Lung (tissue), 12 donors: Measurements from ENCODE around the gene ENDOV. TPM values are rescaled to one million over a fixed set of nuclear protein-coding genes. Genes with fewer than 3 reads are reported as not detected.

Experiments used
- ATAC-seq: fragments of 200-7000 bp; cut with Tn5 transposase; one replicate; pipeline ENCODE4 v1.9.1; 2020; ENCODE audit warnings: moderate number of reproducible peaks; ENCODE audit not compliant: insufficient read depth, low FRiP score
- DNase-seq, 3 donors: peaks; one replicate each; pipeline ENCODE4 v3.0.0-alpha.2; 2013 to 2017
- H3K27ac ChIP-seq, 2 donors: one replicate each; pipeline ENCODE4 v1.5.1; 2013; ENCODE audit warnings: mild to moderate bottlenecking in 2 of 2, moderate library complexity in 2 of 2, control low read depth in 1 of 2, inconsistent platforms in 1 of 2, low read depth in 1 of 2, low read length in 1 of 2
- H3K27me3 ChIP-seq, 3 donors: one replicate each; pipeline ENCODE4 v1.5.1; 2013; ENCODE audit warnings: low read length in 2 of 3; ENCODE audit not compliant: control insufficient read depth in 3 of 3, insufficient read depth in 3 of 3
- H3K36me3 ChIP-seq, 4 donors: one replicate each; pipeline ENCODE4 v1.5.1; 2013; ENCODE audit warnings: low read length in 4 of 4, mild to moderate bottlenecking in 1 of 4, moderate library complexity in 1 of 4; ENCODE audit not compliant: control insufficient read depth in 4 of 4, insufficient read depth in 4 of 4
- H3K4me1 ChIP-seq, 5 donors: one replicate each; pipeline ENCODE4 v1.5.1; 2013; ENCODE audit warnings: low read length in 5 of 5, mild to moderate bottlenecking in 2 of 5, moderate library complexity in 1 of 5; ENCODE audit not compliant: control insufficient read depth in 5 of 5, insufficient read depth in 5 of 5
- H3K4me3 ChIP-seq: one replicate; pipeline ENCODE4 v1.5.1; 2013; ENCODE audit warnings: mild to moderate bottlenecking, control low read depth, moderate library complexity
- H3K9ac ChIP-seq, 2 donors: one replicate each; pipeline ENCODE4 v1.5.1; 2013; ENCODE audit warnings: low read length in 2 of 2, control low read depth in 1 of 2; ENCODE audit not compliant: insufficient read depth in 1 of 2
- H3K9me3 ChIP-seq, 4 donors: one replicate each; pipeline ENCODE4 v1.5.1; 2013; ENCODE audit warnings: low read length in 3 of 4, mild to moderate bottlenecking in 1 of 4, moderate library complexity in 1 of 4; ENCODE audit not compliant: control insufficient read depth in 4 of 4, insufficient read depth in 3 of 4
- WGBS, 2 donors: extraction: QIAGEN DNeasy Blood & Tissue Kit; methylation state at CpG; one replicate each; pipeline ENCODE4 v1.1.7; 2013; 5-methylcytosine and 5-hydroxymethylcytosine counted together
- polyA plus RNA-seq, 2 donors: library from polyadenylated mRNA; stranded (reverse); fragments of 200-250 nt; gene quantifications; one replicate each; pipeline ENCODE4 v1.2.1, GENCODE V29; 2013
- total RNA-seq, 2 donors: library from RNA; depleted of rRNA in 1 of 2; stranded (reverse); fragments of >200 nt in 1 of 2; gene quantifications; one replicate each; pipeline ENCODE4 v1.2.1, GENCODE V29; 2014 to 2021
- TF ChIP-seq, protein P1 (sequence below): IDR thresholded peaks from 2 replicates; pipeline ENCODE4 v1.5.1; 2012; ENCODE audit warnings: mild to moderate bottlenecking; ENCODE audit errors: control extremely low read depth, extremely low read depth
- donor health status: control.
- donor health status: control.
- donor health status: Bipolar disorder and iron deficiency.
- donor health status: healthy.
- donor health status: DM: yes; HTN: yes; CAD: no.

The ENDOV gene
- total and polyA plus RNA-seq, 4 donors = 11.8 to 28.8 (median 22.4) TPM

DNA sequence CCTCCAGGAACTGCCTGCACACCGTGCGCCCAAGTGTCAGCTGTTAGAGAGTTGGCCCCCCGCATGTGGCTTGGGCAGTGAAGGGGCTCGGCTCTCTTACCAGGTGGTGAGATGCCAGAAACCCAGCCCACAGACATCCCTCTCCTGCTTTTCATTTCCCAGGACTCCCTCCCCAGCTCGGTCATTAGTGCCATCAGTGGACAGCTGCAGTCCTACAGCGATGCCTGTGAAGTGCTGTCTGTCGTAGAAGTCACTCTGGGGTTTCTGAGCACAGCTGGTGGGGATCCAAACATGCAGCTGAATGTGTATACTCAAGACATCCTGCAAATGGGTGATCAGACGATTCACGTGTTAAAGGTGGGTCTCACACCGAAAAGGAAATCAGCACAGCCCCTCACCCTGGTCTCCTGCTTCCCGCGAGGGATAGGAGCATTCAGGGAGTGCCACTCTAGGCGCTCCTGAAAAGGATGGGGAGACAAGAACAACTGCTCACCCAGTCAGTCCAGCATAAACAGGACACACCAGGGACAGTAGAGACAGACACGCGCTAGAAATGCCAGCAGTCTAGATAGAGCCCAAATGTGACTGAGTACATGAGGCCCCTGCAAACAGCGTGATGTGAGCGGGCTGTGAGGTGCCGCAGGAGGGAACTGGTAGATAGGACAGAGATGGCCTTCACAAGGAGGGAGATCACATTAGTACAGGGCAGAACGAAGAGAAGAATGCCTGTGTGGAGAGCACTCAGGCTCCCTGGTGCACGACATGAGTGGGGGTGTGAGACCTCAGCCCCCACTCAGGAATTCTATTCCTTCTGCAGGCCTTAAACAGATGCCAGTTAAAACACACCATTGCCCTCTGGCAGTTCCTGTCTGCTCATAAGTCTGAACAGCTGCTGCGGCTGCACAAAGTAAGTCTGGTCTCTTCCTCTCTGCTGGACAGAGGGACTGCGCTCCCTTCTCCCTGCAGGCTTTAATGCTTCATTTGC, 25.7 kb upstream of the ENDOV start:
- H3K27me3 ChIP-seq = no peaks in the 10 kb centered on the region
- peak in 1 of 3 donors; percentile 11 for DNase-seq
- no peak overlapping the region for H3K9ac ChIP-seq
- peaks cover 16 to 65% (median 29%) of the 10 kb centered on the region in 4 donors for H3K36me3 ChIP-seq
- peaks cover 0 to 15% (median under 1%) of the 10 kb centered on the region in 5 donors for H3K4me1 ChIP-seq
- WGBS, 2 donors = 84 to 89% methylated on average over 22 of the region's 22 CpGs
- no peak overlapping the region for H3K4me3 ChIP-seq
- H3K9me3 ChIP-seq = no peaks in the 10 kb centered on the region
- no peak for ATAC-seq
- TF ChIP-seq, protein P1, sequence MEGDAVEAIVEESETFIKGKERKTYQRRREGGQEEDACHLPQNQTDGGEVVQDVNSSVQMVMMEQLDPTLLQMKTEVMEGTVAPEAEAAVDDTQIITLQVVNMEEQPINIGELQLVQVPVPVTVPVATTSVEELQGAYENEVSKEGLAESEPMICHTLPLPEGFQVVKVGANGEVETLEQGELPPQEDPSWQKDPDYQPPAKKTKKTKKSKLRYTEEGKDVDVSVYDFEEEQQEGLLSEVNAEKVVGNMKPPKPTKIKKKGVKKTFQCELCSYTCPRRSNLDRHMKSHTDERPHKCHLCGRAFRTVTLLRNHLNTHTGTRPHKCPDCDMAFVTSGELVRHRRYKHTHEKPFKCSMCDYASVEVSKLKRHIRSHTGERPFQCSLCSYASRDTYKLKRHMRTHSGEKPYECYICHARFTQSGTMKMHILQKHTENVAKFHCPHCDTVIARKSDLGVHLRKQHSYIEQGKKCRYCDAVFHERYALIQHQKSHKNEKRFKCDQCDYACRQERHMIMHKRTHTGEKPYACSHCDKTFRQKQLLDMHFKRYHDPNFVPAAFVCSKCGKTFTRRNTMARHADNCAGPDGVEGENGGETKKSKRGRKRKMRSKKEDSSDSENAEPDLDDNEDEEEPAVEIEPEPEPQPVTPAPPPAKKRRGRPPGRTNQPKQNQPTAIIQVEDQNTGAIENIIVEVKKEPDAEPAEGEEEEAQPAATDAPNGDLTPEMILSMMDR = no peak
- no peak overlapping the region for H3K27ac ChIP-seq

DNA sequence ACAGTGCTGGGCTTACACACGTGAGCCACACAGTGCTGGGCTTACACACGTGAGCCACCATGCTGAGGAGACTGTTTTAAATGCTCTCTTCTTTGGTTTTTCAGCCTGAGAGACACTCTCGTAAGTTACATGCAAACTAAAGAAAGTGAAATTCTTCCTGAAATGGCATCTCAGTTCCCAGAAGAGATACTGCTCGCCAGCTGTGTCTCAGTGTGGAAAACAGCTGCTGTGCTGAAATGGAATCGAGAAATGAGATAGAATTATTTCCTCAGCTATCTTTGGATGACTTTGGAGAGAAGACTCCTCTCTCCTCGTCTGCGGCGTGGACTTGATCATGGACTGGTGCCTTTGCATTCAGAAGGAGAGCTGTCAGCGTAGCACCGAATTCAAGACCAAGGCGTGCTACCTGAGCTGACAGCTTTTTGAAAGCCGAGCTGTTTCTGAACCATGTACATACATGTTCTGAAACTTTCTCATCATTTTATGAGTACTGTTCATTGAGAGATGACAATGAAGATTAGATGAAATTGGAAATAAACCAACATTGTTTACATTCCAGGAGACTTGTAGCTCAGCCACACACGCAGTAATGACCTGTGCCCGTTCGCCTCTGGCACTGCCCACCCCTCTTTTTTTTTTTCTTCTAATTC, 21.6 kb upstream of the ENDOV start:
- no peaks in the 10 kb centered on the region for H3K9me3 ChIP-seq
- peak overlapping the region in 1 of 2 donors; percentile 49 for H3K27ac ChIP-seq

DNA sequence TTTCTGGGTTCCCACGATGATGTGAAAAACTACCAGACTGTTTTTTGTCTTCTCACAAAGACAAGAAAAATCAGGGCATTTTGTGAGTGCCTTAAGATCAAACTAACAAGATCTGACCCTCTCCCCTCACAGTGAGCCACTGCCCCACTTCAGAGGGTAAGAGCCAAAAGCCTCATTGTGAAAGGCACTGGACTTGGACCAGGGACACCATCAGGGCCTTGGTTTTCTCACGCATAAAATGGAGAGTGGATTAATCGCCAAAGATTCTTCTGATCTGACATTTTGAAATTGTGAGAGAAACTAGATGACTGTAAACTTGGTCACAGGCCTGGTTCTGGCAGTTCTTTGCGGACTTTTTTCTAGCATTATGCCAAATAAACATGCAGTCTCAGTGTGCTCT, 21.0 kb upstream of the ENDOV start:
- TF ChIP-seq, protein P1 = no peak
- H3K4me3 ChIP-seq = no peak overlapping the region
- 81 to 84% methylated on average over 4 of the region's 4 CpGs for WGBS, 2 donors
- H3K9me3 ChIP-seq = no peaks in the 10 kb centered on the region
- peaks cover 0 to 28% (median 7%) of the 10 kb centered on the region in 5 donors for H3K4me1 ChIP-seq
- H3K27me3 ChIP-seq = no peaks in the 10 kb centered on the region
- ATAC-seq = no peak
- DNase-seq = peak in 2 of 3 donors; percentile 48 to 75
- no peak overlapping the region for H3K9ac ChIP-seq
- peaks cover 0 to 37% (median 11%) of the 10 kb centered on the region in 4 donors for H3K36me3 ChIP-seq
- H3K27ac ChIP-seq = no peak overlapping the region

More for the DNA sequence above, 21.6 kb upstream of the ENDOV start:
- 77 to 82% methylated on average over 15 of the region's 15 CpGs for WGBS, 2 donors
- H3K27me3 ChIP-seq = no peaks in the 10 kb centered on the region
- H3K4me3 ChIP-seq = no peak overlapping the region
- H3K4me1 ChIP-seq = peaks cover 0 to 28% (median 7%) of the 10 kb centered on the region in 5 donors
- no peak for ATAC-seq
- TF ChIP-seq, protein P1 = no peak
- no peak overlapping the region for H3K9ac ChIP-seq
- H3K36me3 ChIP-seq = peaks cover 2 to 42% (median 15%) of the 10 kb centered on the region in 4 donors
- peak in 2 of 3 donors; percentile 53 to 58 for DNase-seq
